Measurements from ENCODE around the gene KRTAP10-6.
"Not testable (repeated sequence)": the region's sequence is repeated elsewhere in the genome, so short reads cannot be mapped to it uniquely, and the experiment has no call there.

- not testable (repeated sequence) for TF ChIP-seq POLR2A (IDR thresholded peaks at IDR 0.05; ENCODE audit: low read length); GATA1 (IDR thresholded peaks at IDR 0.05; ENCODE audit: low read depth, low read length)
Measured at GRCh38 chr21:44600118-44600978, 8.0 kb upstream of the KRTAP10-6 start, which contains the start of gene KRTAP10-7.

Data from erythroblast (primary cell).